Measurements from ENCODE around the gene IL1R2. TPM values are rescaled to one million over a fixed set of nuclear protein-coding genes. Genes with fewer than 3 reads are reported as not detected.
"Not testable (repeated sequence)": the region's sequence is repeated elsewhere in the genome, so short reads cannot be mapped to it uniquely, and the experiment has no call there.

The IL1R2 gene
- total RNA-seq, 2 donors from 2014 or later: 3.9 to 8.3 TPM

DNA sequence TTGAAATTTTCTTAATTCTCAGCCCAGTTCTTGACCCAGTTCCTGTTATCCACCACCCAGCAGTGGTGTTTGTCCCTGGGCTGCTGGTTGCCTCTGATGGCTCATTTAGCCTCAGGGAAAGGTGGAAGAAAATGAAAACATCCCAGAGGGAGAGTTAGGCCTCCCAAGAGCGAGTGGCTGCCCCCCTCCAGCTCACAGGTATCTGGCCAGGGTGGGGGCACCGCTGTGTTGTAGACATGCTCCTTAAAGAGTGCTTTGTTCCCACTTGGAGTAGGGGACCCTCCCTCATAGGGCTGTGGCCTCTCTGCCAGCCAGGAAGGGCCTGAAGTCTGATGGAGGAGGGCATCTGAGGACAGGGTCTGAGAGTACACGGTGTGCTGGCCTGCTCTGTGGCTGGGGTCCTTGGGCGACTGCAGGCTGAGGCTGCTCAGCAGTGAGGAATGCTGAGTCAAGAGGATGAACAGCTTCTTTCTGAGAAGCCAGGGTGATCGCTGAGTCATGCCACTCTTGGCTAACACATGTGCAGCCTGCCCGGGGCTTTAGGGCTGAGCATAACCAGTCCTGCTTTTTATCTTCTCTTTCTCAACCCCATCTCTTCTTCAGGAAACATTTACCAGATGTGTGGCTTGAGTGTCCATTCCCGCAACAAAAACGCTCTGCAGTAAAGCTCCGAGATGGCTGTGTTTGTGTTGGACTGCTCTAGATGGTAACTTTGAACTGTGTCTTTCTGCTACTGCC is 72.3 kb downstream of the IL1R2 start:
- peak; percentile 93 for DNase-seq
- intact Hi-C loops (cut with DNase I): no loop called here
- ATAC-seq: peak; percentile 89 to 94

DNA sequence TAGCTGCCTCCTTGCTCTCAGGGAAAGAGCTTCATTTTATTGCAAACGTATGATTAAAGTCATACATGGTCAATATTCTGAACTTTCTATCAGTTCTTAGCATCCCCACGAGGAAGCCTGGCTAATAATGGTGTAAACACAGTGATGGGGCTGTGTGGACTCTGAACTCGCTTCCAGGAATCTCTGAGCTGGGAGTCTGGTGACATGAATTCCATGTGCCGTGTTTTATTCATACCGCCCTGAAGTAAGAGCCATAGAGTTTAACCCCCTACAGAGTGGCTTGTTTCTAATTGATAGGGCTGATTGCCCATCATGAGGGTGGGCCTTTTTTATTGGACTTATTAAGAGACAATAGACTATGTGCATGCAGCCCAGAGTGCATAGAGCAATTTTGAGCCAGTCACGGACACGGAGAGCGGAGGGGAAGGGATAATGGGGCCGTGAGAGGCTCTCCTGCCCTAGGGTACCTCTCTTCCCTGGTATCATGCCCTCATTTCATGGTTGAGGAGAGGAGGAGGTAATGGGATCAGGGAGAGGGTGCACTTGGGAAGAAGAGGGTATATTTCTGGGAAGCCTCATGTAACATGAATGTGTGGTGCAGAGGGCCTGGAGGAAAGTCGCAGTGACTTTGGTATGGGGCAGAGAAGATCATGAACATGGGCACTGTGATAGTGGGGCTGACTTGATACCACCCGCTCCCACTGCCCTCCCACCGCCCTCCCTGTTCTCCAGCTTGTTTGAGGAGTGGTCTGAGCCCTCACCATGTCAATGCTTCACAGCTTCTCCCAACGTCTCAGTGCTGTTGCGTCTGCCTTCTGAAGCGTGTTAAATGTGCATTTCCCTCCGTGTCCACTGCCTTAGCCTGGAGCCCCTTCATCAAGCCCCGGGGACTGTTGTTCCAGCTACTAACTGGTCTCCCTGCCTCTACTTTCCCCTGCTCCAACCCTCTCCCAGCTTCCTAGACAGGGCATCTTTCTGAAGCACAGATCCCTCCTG is 73.2 kb downstream of the IL1R2 start:
- intact Hi-C loops (cut with DNase I): no loop called here
- ATAC-seq: peak; percentile 7 to 13

DNA sequence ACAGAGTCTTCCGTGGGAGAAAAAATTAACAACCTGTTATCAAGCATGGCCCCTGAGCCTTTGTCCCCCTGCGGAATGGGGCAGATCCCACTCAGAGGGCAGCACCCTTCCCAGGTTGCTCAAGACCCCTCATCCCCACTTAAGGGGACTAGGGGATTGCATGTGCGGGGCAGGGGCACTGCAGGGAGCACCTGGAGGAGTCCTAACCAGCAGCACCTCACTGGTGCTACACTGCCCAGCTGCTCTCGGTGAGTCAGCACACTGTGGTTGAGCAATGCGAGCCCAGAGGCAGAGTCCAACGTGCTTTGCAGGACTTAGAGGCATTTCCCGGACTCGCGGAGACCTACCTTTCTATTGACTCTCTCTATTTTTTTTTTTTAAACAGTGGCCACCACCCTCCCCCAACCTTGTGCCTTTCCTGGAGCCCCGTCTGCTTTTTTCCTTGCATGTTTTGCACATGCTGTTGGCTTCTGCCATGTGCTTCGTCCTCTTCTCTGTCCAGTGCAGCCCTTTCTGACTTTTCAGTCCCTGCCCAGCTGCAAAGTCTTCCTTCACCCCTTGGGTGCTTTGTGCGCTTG is 74.0 kb downstream of the IL1R2 start:
- intact Hi-C loops (cut with DNase I): no loop called here
- ATAC-seq (no peak), DNase-seq (no peak)

More for the DNA sequence above, 73.2 kb downstream of the IL1R2 start:
- DNase-seq: no peak

DNA sequence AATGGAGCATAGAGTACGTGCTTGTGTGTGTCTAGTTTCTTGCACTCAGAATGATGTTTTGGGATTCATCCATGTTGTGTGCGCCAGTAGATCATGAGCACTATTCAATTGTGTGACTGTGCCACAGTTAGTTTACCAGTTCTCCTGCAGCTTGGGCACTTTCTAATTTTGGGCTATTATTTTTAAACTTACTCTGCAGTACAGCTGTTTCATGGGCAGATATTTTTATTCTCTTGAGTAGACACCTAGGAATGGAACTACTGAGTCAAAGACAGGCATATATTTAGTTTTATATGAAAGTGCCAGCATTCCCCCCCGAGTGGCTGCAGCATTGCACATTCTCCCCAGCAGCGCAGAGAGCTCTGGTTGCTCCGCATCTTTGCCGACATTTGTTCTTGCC is 74.8 kb downstream of the IL1R2 start:
- ATAC-seq (no peak), DNase-seq (no peak)
- intact Hi-C loops (cut with DNase I): no loop called here

DNA sequence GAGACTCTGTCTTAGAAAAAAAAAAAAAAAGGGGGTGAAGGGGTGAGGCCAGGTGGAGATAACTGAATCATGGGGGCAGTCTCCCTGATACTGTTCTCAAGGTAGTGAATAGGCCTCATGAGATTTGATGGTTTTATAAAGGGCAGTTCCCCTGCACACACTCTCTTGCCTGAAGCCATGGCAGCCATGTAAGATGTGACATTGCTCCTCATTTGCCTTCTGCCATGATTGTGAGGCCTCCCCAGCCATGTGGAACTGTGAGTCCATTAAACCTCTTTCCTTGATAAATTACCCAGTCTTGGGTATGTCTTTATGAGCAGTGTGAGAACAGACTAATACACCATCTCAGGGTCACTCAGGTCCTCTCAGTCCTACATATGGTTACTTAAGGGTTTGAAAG is 76.4 kb downstream of the IL1R2 start:
- DNase-seq; ATAC-seq; intact Hi-C loops (cut with DNase I): not testable (repeated sequence)

DNA sequence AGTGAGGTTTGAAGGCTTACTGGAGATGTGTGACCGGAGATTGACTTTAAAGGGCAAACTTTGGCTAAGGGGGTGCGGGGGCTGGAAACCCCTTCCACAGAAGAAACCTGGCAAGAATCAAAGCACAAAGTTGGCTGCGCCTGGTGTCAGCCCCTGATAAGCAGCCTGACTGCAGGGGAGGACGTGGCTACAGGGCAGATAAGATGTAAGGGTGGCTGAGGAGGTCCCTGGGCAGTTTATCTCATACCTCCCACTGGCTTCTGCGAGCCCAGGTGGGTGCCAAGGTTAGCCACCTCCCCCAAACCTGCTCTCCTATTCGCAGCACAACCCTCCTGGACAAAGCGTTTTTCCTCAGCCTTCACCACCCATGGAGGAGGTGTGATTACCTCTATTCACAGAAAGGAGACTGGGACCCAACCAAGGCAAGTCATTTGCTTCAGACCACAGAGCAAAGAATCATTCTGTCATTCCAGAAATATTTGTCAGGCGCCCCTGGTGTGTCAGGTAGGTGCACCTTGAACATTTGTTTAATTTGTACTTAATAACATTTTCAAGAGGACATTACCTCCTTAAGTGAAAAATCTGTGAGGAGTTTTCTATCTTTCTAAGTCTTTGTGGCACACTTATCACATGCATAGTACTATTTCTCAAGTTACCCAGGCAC is 77.7 kb downstream of the IL1R2 start:
- DNase-seq (no peak), ATAC-seq (peak in 1 of 2 donors; percentile 50)
- intact Hi-C loops (cut with DNase I): no loop called here

DNA sequence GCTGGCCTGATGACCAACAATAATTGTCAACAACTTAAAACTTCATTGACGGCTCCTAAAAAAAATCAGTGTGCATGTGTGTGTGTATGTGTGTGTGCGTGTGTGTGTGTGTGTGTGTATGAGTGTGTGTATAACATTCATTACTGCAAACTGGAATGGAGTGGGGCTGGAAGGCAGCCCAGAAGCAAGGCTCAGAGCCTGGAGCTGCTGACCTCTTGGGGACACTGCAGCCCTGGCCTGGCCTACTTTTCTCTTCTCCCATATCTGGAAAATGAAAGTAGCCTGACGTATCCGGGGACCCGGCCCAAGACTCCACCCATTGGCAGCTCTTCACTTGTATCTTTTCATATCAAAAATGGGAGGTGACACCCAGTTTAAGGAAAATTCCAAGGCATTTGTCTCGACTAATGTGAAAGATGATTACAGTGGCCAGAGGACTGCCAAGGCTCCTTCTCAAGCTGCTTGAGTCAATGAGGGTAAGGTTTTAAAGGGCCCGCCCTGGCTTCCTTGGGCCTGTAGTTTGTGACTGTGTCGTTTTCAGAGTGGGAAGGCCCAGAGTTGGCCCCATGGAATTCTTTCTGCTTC is 78.4 kb downstream of the IL1R2 start:
- ATAC-seq: peak; percentile 95 to 98
- intact Hi-C loops (cut with DNase I): no loop called here

DNA sequence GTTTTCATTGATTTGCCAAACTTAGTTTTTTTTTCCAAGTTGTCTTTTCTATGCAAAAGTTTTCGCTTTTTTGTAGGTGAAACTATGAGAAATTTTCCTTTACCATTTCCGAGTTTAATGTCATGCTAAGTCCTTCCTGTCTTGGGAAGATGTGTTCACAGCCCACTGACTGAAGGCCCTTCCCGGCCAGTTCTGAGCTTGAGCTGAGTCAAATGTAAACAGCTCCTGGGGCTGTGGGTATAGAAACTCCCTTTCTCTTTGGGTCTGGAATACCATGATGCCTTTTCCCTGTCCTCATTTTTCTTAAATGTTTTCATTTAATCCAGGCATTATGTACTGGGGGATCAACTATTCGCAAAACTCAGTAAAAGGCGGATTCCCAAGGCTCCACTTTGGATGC is 81.0 kb downstream of the IL1R2 start:
- intact Hi-C loops (cut with DNase I): no loop called here
- DNase-seq (no peak), ATAC-seq (no peak)

More for the DNA sequence above, 78.4 kb downstream of the IL1R2 start:
- peak; percentile 92 for DNase-seq

DNA sequence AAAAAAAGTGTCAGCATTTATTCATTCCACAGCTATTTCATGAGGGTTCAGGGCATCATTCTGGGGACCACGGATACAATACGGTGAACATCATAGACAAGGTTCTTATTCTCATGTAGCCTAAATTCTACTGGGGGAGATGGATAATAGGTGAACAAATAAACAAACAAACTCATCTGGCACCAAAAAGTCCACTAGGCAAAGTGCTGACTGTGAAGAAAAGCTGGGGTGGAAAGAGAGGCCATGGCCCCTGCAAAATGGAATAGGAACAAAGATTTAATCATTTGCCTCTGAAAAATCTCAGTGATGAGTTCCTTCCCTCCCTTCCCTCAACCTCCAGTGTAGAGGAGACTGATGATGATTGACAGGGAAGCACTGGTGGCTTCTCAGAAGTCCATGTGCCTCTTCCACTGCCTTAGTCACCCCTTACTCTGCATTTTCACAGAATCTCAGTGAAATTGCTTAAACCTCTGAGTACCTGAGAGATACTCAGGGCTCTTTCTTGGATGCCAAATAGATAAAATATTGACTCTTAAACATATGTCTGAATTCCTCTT is 81.5 kb downstream of the IL1R2 start:
- intact Hi-C loops (cut with DNase I): no loop called here
- no peak for ATAC-seq

DNA sequence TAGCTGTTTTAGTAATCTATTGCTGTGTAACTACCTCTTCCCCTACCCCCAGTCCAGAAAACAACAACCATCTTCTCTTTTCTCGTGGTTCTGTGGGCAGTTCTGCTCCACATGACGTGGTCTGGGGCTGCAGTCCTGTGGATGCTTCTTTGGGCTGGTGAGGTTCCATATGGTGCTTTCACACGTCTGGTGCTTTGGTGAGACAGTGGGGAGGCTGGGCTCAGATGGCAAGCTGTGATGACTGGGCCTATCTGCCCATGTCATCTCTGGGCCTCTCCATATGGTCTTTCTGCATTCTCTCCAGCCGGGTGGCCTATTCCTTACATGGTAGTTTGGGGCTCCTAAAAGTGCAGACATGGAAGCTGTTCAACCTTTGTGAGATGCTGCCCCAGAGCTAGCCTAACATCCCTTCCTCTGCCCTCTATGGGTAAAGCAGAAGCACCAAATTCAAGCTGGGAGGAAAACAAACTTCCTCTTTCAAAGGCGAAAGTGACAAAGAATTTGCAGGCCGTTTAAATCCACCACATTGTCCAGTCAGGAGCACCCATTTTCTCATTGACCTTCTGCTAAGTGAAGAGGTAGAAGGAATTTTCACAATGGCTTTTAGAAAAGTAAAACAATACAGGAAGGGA is 82.5 kb downstream of the IL1R2 start:
- ATAC-seq (no peak), DNase-seq (no peak)
- intact Hi-C loops (cut with DNase I): no loop called here

More for the DNA sequence above, 81.5 kb downstream of the IL1R2 start:
- no peak for DNase-seq

DNA sequence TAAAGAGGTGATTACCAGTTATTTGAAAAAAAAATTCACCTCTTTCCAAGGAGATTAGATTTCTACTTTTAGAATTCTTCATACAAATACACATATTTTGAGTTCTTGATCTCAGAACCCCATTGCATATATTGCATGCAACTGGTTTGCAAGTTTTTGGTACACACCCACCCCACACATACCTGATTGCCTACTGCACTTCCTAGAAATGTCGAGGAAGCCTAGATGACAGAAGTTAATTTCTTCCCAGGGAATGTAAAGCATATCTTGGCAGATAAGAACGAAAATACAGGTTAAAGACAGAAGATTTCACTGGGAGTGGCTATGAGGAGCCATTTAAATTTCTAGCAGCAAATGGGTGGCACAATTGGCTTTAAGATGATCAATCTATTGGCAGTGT is 83.7 kb downstream of the IL1R2 start:
- intact Hi-C loops (cut with DNase I): no loop called here
- DNase-seq: no peak
- ATAC-seq: no peak

DNA sequence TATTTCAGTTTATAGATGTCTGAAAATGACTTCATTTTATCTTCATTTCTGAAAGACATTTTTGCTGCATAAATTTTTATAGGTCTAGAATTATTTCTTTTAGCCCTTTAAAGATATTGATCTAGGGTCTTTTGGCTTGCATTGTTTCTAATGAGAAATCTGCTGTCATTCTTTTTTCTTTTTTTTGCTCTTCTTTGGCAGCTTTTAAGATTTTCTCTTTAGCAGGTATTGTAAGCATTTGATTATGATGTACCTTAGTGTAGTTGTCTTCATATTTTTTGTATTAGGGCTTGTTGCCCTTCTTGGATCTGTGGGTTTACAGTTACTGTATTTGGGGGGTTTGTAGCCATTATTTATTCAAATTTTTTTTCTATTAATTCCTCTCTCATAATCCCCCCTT is 84.8 kb downstream of the IL1R2 start:
- intact Hi-C loops (cut with DNase I): no loop called here
- ATAC-seq: no peak
- DNase-seq: no peak

Other genes with a start within 250 kb of the IL1R2 start
- 100 to 1,000 TPM in 1 of 2 donors, 10 to 100 TPM in 1; 60.8 to 124 TPM for gene IL1R1, start 150.8 kb downstream of the IL1R2 start, total RNA-seq
- gene IL1RL2, start 195.1 kb downstream of the IL1R2 start, total RNA-seq: 1 to 10 TPM in 1 of 2 donors, under 1 TPM in 1; 0.15 to 1.4 TPM

All from left cardiac atrium (tissue), 4 donors.